Progenitor cell of endocrine pancreas (in vitro differentiated cells): ENCODE measurements around the gene MYH15. TPM values are rescaled to one million over a fixed set of nuclear protein-coding genes. Genes with fewer than 3 reads are reported as not detected.

Source experiments
- DNase-seq: peaks from one replicate; pipeline ENCODE4 v3.0.0; 2021; ENCODE audit warnings: low spot score; ENCODE audit not compliant: unreplicated experiment
- H3K27ac Mint-ChIP-seq: 2 replicates; pipeline ENCODE4 v1.8.0; 2021; ENCODE audit warnings: mild to moderate bottlenecking, moderate library complexity, mixed read lengths
- H3K27me3 Mint-ChIP-seq: 2 replicates; pipeline ENCODE4 v1.8.0; 2021; ENCODE audit warnings: mixed read lengths
- H3K36me3 Mint-ChIP-seq: 2 replicates; pipeline ENCODE4 v1.8.0; 2022; ENCODE audit warnings: mixed read lengths; ENCODE audit not compliant: insufficient read depth
- H3K4me1 Mint-ChIP-seq: 2 replicates; pipeline ENCODE4 v1.8.0; 2021; ENCODE audit warnings: low read depth, mixed read lengths
- H3K4me3 Mint-ChIP-seq: 2 replicates; pipeline ENCODE4 v1.8.0; 2021; ENCODE audit warnings: low read depth, mild to moderate bottlenecking, moderate library complexity, mixed read lengths
- H3K9me3 Mint-ChIP-seq: 2 replicates; pipeline ENCODE4 v1.8.0; 2021; ENCODE audit warnings: low read depth, mixed read lengths
- total RNA-seq: library from RNA; stranded (reverse); gene quantifications from 2 replicates; pipeline ENCODE4 v1.2.1, GENCODE V29; 2021
- TF ChIP-seq, protein P1 (sequence below): fragments of 200-600 bp; sonication (generic); IDR thresholded peaks from one replicate; pipeline ENCODE4 v1.5.0; 2021; ENCODE audit warnings: antibody characterized with exemption, mild to moderate bottlenecking; ENCODE audit not compliant: unreplicated experiment

Gene MYH15
- total RNA-seq, 1 donor from 2014 or later, result 0.96 TPM

DNA sequence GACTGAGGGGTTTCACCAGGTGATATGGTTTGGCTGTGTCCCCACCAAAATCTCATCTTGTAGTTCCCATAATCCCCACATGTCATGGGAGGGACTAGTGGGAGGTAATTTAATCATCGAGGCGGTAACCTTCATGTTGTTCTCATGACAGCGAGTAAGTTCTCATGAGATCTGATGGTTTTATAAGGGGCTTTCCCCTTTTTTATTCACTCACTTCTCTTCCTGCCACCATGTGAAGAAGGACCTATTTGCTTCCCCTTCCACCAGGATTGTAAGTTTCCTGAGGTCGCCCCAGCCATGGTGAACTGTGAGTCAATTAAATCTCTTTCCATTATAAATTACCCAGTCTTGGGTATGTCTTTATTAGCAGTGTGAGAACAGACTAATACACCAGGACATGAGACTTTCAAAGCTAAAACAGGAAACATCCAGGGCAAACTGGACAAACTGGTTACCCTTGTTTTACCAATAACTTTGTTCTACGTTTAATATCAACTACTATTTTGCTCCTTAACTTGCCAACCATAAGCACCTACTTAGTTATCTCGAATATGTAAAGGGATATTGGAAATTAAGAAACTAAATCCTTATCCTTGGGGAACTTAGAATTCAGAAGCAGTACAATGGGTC lies 98.2 kb downstream of the MYH15 start:
- peaks cover 2% of the 10 kb centered on the region for H3K9me3 Mint-ChIP-seq
- H3K27ac Mint-ChIP-seq, result no peak overlapping the region
- H3K4me3 Mint-ChIP-seq, result no peak overlapping the region
- H3K4me1 Mint-ChIP-seq, result peaks cover 13% of the 10 kb centered on the region
- H3K27me3 Mint-ChIP-seq, result no peaks in the 10 kb centered on the region
- DNase-seq, result no peak
- TF ChIP-seq, protein P1, sequence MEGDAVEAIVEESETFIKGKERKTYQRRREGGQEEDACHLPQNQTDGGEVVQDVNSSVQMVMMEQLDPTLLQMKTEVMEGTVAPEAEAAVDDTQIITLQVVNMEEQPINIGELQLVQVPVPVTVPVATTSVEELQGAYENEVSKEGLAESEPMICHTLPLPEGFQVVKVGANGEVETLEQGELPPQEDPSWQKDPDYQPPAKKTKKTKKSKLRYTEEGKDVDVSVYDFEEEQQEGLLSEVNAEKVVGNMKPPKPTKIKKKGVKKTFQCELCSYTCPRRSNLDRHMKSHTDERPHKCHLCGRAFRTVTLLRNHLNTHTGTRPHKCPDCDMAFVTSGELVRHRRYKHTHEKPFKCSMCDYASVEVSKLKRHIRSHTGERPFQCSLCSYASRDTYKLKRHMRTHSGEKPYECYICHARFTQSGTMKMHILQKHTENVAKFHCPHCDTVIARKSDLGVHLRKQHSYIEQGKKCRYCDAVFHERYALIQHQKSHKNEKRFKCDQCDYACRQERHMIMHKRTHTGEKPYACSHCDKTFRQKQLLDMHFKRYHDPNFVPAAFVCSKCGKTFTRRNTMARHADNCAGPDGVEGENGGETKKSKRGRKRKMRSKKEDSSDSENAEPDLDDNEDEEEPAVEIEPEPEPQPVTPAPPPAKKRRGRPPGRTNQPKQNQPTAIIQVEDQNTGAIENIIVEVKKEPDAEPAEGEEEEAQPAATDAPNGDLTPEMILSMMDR, result no peak
- peaks cover 1% of the 10 kb centered on the region for H3K36me3 Mint-ChIP-seq

DNA sequence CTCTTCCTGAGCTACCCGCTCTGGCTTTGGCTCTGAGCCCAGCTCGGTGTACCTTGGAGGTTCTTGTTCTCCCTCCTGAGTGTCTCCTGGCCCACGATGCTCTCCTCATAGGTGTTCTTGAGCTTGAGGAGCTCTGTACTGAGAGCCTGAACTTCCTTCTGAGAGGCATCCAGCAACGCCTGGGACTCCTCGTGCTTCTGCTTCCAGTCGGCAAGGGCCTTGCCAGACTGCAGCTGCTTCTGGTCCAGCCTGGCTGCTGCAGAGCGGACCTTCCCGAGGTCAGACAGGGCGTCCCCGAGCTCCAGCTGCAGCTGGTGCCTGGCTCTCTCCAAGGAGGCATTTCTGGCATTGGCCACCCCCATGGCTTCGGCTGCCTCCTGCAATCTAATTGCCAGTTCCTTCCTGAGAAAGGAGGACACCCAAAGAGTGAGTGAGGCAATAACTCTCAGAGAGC lies 99.8 kb downstream of the MYH15 start:
- Mint-ChIP-seq H3K27me3 (no peaks in the 10 kb centered on the region), H3K9me3 (peaks cover 2% of the 10 kb centered on the region), H3K27ac (no peak overlapping the region), H3K4me3 (no peak overlapping the region), H3K4me1 (peaks cover 14% of the 10 kb centered on the region), H3K36me3 (peaks cover 1% of the 10 kb centered on the region)
- DNase-seq, result no peak
- TF ChIP-seq, protein P1, result no peak

DNA sequence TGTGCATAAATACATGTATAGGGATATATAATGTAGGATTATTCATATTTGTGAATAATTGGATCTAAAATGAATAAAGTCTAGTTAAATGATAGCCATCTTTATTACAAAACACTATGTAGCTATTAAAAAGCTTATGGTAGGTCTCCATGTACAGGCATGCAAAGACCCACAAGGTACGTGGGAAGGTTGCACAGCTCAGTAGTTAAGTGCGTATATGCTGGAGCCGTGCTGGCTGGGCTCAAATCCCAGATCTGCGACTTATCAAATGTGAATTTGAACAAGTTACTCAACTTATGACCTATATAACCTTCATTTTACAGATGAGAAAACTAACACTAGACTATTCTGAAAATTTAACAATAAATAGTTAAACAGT lies 100.6 kb downstream of the MYH15 start:
- no peak overlapping the region for H3K27ac Mint-ChIP-seq
- DNase-seq, result no peak
- TF ChIP-seq, protein P1, result no peak
- H3K4me3 Mint-ChIP-seq, result no peak overlapping the region
- H3K36me3 Mint-ChIP-seq, result peaks cover 1% of the 10 kb centered on the region
- H3K27me3 Mint-ChIP-seq, result no peaks in the 10 kb centered on the region
- peaks cover 14% of the 10 kb centered on the region for H3K4me1 Mint-ChIP-seq
- peaks cover 2% of the 10 kb centered on the region for H3K9me3 Mint-ChIP-seq

DNA sequence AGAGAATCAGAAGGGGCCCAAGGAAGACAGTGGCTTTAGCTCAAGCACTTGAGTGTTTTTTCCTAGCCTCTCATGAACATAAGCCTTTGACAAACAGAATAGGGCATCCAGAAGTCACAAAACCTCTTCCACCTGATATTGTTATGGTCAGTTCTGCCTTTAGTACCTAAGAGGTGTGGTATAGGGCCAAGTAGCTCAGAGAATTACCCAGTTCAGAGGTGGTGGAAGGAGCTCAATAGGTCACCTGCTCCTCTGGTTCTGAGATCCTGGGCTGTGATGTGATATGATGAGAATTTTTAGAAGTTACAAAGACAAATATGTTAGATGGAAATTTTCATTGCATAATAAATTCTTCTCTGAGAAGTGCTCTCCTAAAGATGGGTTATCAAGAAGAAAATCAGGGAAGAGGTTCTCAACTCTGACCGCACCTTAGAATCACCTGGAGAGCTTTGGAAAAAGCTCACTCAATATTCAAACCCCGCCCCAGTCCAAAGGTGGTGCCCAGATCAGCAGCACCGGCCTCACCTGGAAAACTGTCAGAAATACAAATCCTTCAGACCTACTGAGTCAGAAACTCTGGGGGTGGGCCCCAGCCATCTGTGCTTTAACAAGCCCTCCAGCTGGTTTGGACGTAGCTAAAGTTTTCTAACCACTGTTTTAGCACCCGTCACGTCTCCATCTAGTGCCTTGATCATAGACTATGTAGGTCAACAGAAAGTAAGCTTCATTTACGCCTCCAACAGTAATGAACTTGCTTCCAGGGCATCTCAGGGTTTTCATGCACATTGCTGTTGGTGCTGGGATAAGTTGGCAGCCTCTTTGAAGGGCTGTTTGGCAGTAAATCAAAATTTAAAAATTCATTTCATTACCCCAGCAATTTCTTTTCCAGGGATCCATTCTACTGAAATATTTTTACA lies 101.3 kb downstream of the MYH15 start:
- TF ChIP-seq, protein P1, result no peak
- peaks cover 2% of the 10 kb centered on the region for H3K9me3 Mint-ChIP-seq
- no peaks in the 10 kb centered on the region for H3K27me3 Mint-ChIP-seq

DNA sequence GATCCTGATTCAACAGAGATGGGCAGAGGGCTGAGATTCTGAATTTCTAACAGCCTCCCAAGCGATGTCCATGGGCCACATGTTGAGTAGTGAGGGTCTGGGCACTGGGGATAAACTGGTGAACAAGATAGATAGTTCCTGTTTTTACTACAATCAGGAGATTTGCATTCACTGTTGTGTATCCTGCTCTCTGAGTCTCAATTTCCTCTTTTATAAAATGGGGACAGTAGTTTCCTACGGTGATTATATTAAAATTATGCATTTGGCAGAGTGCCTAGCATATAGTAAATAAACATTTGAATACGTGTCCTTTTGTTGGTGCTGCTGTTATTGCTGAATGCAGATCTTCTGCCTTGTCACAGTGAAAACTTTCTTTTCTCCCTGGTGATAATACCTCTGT lies 102.5 kb downstream of the MYH15 start:
- Mint-ChIP-seq H3K36me3 (peaks cover 1% of the 10 kb centered on the region), H3K27ac (no peak overlapping the region), H3K9me3 (peaks cover 2% of the 10 kb centered on the region), H3K4me1 (peaks cover 16% of the 10 kb centered on the region), H3K4me3 (no peak overlapping the region), H3K27me3 (no peaks in the 10 kb centered on the region)
- no peak for DNase-seq
- TF ChIP-seq, protein P1, result no peak

More for the DNA sequence above, 101.3 kb downstream of the MYH15 start:
- H3K4me3 Mint-ChIP-seq, result no peak overlapping the region
- H3K36me3 Mint-ChIP-seq, result peaks cover 1% of the 10 kb centered on the region
- H3K4me1 Mint-ChIP-seq, result peaks cover 17% of the 10 kb centered on the region
- DNase-seq, result no peak
- H3K27ac Mint-ChIP-seq, result no peak overlapping the region
